ENCODE data around the gene CEP170. TPM values are rescaled to one million over a fixed set of nuclear protein-coding genes. Genes with fewer than 3 reads are reported as not detected.
"Not testable (repeated sequence)": the region's sequence is repeated elsewhere in the genome, so short reads cannot be mapped to it uniquely, and the experiment has no call there.

CEP170 gene
- total RNA-seq, 1 donor from 2014 or later, result 39.3 TPM

DNA sequence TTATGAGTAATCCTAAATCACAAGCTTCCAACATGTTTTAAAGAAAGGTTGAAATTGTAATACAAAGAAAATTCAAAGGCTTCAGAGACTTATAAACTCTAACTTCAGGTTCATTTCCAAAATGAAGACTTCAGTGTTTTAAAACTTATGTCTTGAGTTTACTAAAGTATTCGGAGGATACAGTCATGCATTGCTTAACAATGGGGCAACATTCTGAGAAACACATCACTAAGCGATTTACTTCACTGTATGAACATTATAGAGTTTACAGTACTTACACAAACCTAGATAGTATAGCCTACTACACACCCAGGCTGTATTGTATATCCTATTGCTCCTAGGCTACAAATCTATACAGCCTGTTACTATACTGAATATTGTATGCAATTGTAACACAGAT lies 38.3 kb downstream of the CEP170 start:
- intact Hi-C loops (cut with DNase I), result no loop called here
- TF ChIP-seq POLR2AphosphoS5 (IDR thresholded peaks at IDR 0.05; ENCODE audit: insufficient read depth in 1 of 2, low read depth in 1 of 2) (no peak), POLR2A (IDR thresholded peaks at IDR 0.05) (no peak)
- TF ChIP-seq, protein P1, sequence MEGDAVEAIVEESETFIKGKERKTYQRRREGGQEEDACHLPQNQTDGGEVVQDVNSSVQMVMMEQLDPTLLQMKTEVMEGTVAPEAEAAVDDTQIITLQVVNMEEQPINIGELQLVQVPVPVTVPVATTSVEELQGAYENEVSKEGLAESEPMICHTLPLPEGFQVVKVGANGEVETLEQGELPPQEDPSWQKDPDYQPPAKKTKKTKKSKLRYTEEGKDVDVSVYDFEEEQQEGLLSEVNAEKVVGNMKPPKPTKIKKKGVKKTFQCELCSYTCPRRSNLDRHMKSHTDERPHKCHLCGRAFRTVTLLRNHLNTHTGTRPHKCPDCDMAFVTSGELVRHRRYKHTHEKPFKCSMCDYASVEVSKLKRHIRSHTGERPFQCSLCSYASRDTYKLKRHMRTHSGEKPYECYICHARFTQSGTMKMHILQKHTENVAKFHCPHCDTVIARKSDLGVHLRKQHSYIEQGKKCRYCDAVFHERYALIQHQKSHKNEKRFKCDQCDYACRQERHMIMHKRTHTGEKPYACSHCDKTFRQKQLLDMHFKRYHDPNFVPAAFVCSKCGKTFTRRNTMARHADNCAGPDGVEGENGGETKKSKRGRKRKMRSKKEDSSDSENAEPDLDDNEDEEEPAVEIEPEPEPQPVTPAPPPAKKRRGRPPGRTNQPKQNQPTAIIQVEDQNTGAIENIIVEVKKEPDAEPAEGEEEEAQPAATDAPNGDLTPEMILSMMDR (IDR thresholded peaks at IDR 0.05), result no peak

DNA sequence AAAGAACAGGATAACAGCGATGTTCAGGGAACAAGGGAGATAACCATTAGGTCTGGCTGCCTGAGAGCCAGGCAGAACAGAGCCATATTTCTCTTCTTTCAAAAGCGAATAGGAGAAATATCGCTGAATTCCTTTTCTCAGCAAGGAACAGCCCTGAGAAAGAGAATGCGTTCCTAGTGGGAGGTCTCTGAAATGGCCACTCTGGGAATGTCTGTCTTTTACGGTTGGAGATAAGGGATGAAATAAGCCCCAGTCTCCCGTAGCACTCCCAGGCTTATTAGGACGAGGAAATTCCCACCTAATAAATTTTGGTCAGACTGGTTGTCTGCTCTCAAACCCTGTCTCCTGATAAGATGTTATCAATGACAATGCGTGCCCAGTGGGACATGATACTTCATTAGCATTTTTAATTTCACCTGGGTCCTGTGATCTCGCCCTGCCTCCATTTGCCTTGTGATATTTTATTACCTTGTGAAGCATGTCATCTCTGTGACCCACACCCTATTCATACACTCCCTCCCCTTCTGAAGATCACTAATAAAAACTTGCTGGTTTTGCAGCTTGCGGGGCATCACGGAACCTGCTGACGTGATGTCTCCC lies 39.7 kb downstream of the CEP170 start:
- H3K4me1 ChIP-seq, result peaks cover 26% of the 10 kb centered on the region
- DNase-seq (ENCODE audit: extremely low spot score in 2 of 2); H3K36me3 ChIP-seq; H3K4me3 ChIP-seq; H3K9me3 ChIP-seq; H3K27me3 ChIP-seq; H3K27ac ChIP-seq; intact Hi-C loops (cut with DNase I): not testable (repeated sequence)

More for the DNA sequence above, 38.3 kb downstream of the CEP170 start:
- peaks cover 26% of the 10 kb centered on the region for H3K4me1 ChIP-seq
- no peaks in the 10 kb centered on the region for H3K9me3 ChIP-seq
- peaks cover 0 to 10% of the 10 kb centered on the region in 2 donors for H3K36me3 ChIP-seq
- no peak overlapping the region for H3K27ac ChIP-seq
- DNase-seq (ENCODE audit: extremely low spot score in 2 of 2), result no peak
- H3K27me3 ChIP-seq, result no peaks in the 10 kb centered on the region
- no peak overlapping the region for H3K4me3 ChIP-seq

DNA sequence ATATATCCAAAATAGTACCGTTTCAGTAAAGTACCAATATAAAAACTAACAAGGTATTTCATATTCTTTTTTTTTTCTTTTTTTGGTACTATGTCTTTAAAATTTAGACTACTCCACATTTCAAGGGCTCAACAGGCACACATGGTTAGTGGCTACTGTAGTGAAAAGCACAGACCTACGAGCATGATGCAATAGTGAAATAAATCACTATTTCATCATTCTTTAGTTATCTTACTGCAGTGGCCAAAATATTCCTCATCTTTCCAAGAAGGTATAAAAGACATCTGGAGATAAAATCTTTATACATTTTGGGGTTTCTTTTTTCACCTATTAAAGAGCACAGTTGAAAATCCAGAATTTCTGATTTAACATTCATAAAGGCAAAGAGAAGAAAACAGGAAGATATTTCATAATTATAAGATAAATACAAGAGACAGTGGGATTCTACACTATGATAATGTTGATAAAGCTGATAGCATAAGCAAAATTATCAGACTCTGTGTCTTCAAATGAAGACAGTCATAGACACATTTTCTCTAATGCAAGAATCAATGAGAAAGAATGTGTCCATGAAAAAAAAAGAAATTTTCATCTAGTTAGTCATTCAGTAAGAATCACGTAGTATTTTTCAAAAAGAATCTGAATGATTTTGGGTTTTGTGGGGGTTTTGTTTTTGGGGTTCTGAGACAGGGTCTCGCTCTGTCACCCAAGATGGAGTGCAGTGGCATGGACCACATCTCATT lies 41.9 kb downstream of the CEP170 start:
- Histone ChIP-seq H3K36me3 (no peaks in the 10 kb centered on the region), H3K4me3 (no peak overlapping the region), H3K9me3 (no peaks in the 10 kb centered on the region), H3K27ac (no peak overlapping the region), H3K4me1 (peaks cover 26% of the 10 kb centered on the region), H3K27me3 (no peaks in the 10 kb centered on the region)
- DNase-seq (ENCODE audit: extremely low spot score in 2 of 2), result no peak
- intact Hi-C loops (cut with DNase I), result no loop called here
- TF ChIP-seq, protein P1 (IDR thresholded peaks at IDR 0.05), result no peak
- TF ChIP-seq POLR2AphosphoS5 (IDR thresholded peaks at IDR 0.05; ENCODE audit: insufficient read depth in 1 of 2, low read depth in 1 of 2) (peak in 1 of 2 donors; percentile 11), POLR2A (IDR thresholded peaks at IDR 0.05) (no peak)

DNA sequence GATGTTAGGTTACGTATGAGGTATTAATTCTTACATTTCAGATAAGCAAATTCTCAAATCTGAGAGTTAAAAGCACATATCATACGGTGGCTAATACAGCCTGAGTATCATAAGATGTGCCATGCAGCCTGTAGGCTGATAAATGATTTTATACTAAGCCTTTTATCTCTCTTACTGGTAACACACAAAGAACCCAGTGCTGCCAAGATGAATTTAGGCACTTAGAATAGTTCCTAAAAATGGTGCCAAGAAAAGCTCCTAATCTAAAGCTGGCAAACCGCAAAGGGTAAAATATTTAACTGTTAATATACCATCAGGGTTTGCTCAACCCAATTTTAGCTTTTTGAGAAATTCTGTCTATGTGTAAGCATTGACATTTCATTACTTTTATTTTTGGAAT lies 43.1 kb downstream of the CEP170 start:
- H3K4me1 ChIP-seq, result peaks cover 24% of the 10 kb centered on the region
- DNase-seq (ENCODE audit: extremely low spot score in 2 of 2); H3K27ac ChIP-seq; H3K36me3 ChIP-seq; H3K9me3 ChIP-seq; H3K4me3 ChIP-seq; H3K27me3 ChIP-seq; intact Hi-C loops (cut with DNase I): not testable (repeated sequence)

DNA sequence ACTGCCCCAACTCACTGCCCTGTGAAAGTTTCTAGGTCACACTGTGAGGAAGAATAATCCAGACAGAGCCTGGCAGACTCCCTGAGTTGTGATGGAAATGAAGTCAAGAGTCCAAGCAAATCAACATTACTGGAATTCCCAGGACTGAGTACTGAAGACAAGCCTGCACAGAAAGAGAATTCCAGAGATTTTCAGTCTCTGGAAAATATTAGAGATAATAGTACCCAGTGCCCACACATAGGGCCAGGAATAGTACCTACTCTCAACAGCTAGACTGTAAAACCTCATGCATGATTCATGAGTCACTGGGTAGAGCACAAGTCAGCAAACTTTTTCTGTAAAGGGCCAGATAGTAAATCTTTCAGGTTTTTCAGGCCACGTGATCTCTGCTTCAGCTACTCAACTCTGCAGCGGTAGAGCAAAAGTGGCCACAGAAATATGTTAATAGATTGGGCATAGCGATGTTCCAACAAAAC lies 50.0 kb downstream of the CEP170 start:
- H3K27ac ChIP-seq; H3K36me3 ChIP-seq; intact Hi-C loops (cut with DNase I); DNase-seq (ENCODE audit: extremely low spot score in 2 of 2); H3K4me3 ChIP-seq; H3K9me3 ChIP-seq; H3K27me3 ChIP-seq; H3K4me1 ChIP-seq: not testable (repeated sequence)

DNA sequence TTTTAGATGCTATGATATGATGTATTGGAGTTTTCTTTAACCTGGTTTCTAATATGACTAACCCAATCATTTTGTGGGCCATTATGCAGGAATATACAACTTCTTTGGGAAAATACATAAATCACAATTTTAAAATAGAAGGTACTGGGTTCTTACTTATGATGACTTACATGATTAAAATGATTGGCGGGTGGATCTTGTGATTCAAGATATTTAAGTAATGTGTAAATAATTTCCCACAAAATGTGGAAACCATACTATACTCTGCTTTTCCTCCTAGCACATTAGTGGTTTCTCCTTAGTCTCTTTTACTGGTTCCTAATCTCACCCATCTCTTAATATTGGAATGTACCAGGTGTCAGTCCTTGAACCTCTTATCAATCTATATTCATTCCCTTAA lies 50.7 kb downstream of the CEP170 start:
- DNase-seq (ENCODE audit: extremely low spot score in 2 of 2); intact Hi-C loops (cut with DNase I); H3K27ac ChIP-seq: not testable (repeated sequence)

DNA sequence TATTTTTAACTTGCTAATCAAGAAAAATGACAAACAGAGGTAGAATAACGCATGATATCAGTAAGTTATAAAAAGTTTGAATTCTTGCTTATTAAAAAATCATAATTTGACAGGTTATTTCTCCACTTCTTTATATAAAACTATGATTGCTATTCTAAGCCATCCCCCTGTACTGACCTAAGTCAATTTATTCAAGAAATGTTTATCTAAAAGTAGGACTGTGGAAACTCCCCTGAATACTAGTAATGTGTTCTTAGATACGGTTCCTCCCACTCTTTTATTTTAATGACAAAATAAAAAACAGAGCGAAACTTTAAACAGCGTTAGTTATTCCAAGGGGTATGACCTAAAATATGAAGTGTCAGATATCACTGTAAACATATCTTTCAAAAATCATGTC lies 51.9 kb downstream of the CEP170 start:
- DNase-seq (ENCODE audit: extremely low spot score in 2 of 2); intact Hi-C loops (cut with DNase I); H3K36me3 ChIP-seq; H3K27me3 ChIP-seq; H3K9me3 ChIP-seq; H3K4me3 ChIP-seq; H3K4me1 ChIP-seq; H3K27ac ChIP-seq: not testable (repeated sequence)

More for the DNA sequence above, 50.7 kb downstream of the CEP170 start:
- H3K36me3 ChIP-seq, H3K27me3 ChIP-seq, H3K4me3 ChIP-seq, H3K4me1 ChIP-seq, H3K9me3 ChIP-seq: not testable (repeated sequence)

DNA sequence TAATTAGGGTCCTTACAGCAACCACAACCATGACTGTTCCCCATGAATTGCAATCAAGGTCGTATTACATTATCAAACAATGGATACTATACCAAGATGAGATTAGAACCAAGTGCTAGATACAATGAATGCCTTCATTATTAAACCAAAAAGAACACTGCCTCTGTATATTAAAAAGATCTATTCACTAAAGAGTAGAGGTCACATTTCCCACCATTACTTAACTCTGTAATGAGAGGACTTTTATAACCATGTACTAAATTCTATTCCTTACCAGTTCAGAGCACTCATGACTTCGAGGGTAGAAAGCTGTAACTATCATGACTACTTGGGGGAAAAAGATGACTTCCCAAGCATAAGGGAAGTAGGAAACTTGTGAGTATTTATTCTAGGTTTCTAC lies 53.8 kb downstream of the CEP170 start:
- H3K4me3 ChIP-seq; DNase-seq (ENCODE audit: extremely low spot score in 2 of 2); H3K9me3 ChIP-seq; intact Hi-C loops (cut with DNase I); H3K36me3 ChIP-seq; H3K27me3 ChIP-seq; H3K27ac ChIP-seq; H3K4me1 ChIP-seq: not testable (repeated sequence)

DNA sequence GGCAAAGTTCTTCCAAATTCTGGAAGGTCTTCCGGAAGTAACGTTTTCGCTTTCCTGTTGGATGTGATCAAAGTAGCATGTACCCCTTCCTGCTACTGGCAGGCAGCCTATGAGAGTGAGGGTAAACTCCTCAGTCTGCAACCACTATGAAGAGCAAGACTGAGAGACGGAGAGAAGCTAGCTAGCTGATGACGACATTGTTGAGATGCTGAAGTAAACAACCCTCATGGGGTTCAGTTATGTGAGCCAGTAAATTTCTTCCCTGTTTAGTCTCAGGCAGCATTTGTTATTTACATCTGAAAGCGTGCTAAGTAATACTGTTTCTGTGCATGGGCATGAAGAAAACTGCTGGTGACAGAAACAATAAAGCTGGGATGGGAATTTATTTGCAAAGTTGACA lies 57.6 kb downstream of the CEP170 start:
- H3K27me3 ChIP-seq; H3K36me3 ChIP-seq; H3K4me1 ChIP-seq; H3K27ac ChIP-seq; DNase-seq (ENCODE audit: extremely low spot score in 2 of 2); H3K9me3 ChIP-seq; intact Hi-C loops (cut with DNase I); H3K4me3 ChIP-seq: not testable (repeated sequence)

DNA sequence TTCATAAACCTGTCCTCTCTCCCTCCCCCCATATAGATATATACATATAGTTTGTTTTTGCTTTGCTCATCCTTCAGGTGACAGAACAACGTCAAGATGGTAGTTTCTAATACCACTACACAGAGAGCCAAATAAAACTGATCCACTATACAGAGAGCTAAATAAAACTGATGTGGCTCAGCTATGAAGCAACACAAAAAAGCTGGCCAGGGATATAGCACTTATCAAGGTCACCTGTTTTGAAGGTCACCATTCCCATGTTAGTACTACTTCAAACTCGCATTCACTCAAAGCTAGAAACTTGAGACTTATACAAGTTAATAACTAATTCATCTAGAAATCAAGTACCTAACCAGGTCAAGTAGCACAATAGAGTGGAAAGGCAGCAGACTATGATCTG lies 61.8 kb downstream of the CEP170 start:
- H3K36me3 ChIP-seq; intact Hi-C loops (cut with DNase I); H3K9me3 ChIP-seq: not testable (repeated sequence)

More for the DNA sequence above, 61.8 kb downstream of the CEP170 start:
- H3K4me3 ChIP-seq; H3K27me3 ChIP-seq; DNase-seq (ENCODE audit: extremely low spot score in 2 of 2); H3K4me1 ChIP-seq; H3K27ac ChIP-seq: not testable (repeated sequence)
